HL-60/S4 (cell line): ENCODE measurements around the gene OTUD3.

Source experiments
- in situ Hi-C: fragments of 300-500 bp; cut with MboI; formaldehyde crosslinking; loops from 2 replicates; pipeline ENCODE4 v1.14.3; 2022; ENCODE audit warnings: low sequenced_read_pairs

The OTUD3 gene

GRCh38 chr1:19909971-19910370, 27.8 kb downstream of the OTUD3 start:
- in situ Hi-C loops: loop anchor here (25.0 kb wide), 1 partner anchor 727 kb away; the partner anchor contains the start of gene PINK1

GRCh38 chr1:19910650-19911049, 28.5 kb downstream of the OTUD3 start:
- in situ Hi-C loops: loop anchor here (25.0 kb wide), 1 partner anchor 727 kb away; the partner anchor contains the start of gene PINK1

- in situ Hi-C loops: loop anchor here (25.0 kb wide), 1 partner anchor 719 kb away; the partner anchor contains the start of gene PINK1
These were observed 35.9 kb downstream of the OTUD3 start for GRCh38 chr1:19918057-19918456.

- in situ Hi-C loops: loop anchor here (10.0 to 25.0 kb wide), 2 partner anchors 575 to 717 kb away; partner anchors contain the start of gene PINK1
These were observed 38.0 kb downstream of the OTUD3 start for GRCh38 chr1:19920132-19920710.

GRCh38 chr1:19921310-19921709, 39.1 kb downstream of the OTUD3 start:
- in situ Hi-C loops: loop anchor here (10.0 to 25.0 kb wide), 2 partner anchors 573 to 716 kb away; partner anchors contain the start of gene PINK1

GRCh38 chr1:19922015-19922688, 40.0 kb downstream of the OTUD3 start:
- in situ Hi-C loops: loop anchor here (10.0 to 25.0 kb wide), 2 partner anchors 573 to 715 kb away; partner anchors contain the start of gene PINK1

GRCh38 chr1:19923137-19923952, 41.1 kb downstream of the OTUD3 start, which contains the start of gene PLA2G2E:
Gene PLA2G2E, minus strand, starts transcription at chr1:19923617. Its CDS starts 58 bp downstream, at chr1:19923559.
- in situ Hi-C loops: loop anchor here (10.0 to 25.0 kb wide), 2 partner anchors 571 to 714 kb away; partner anchors contain the start of gene PINK1

- in situ Hi-C loops: loop anchor here (10.0 to 25.0 kb wide), 2 partner anchors 571 to 713 kb away; partner anchors contain the start of gene PINK1
These were observed 41.8 kb downstream of the OTUD3 start for GRCh38 chr1:19923953-19924346.

GRCh38 chr1:19925342-19926070, 43.3 kb downstream of the OTUD3 start:
- in situ Hi-C loops: loop anchor here (10.0 kb wide), 1 partner anchor 569 kb away; no protein-coding TSS in a partner anchor

GRCh38 chr1:19926296-19927129, 44.3 kb downstream of the OTUD3 start:
- in situ Hi-C loops: loop anchor here (10.0 kb wide), 1 partner anchor 568 kb away; no protein-coding TSS in a partner anchor

- in situ Hi-C loops: loop anchor here (10.0 kb wide), 1 partner anchor 568 kb away; no protein-coding TSS in a partner anchor
These were observed 44.9 kb downstream of the OTUD3 start for GRCh38 chr1:19927130-19927421.

GRCh38 chr1:19932866-19933265, 50.7 kb downstream of the OTUD3 start:
- in situ Hi-C loops: no loop called here

GRCh38 chr1:19934336-19934735, 52.1 kb downstream of the OTUD3 start:
- in situ Hi-C loops: no loop called here

- in situ Hi-C loops: no loop called here
These were observed 54.0 kb downstream of the OTUD3 start for GRCh38 chr1:19936061-19936750.

- in situ Hi-C loops: no loop called here
These were observed 56.3 kb downstream of the OTUD3 start for GRCh38 chr1:19938472-19938871.

GRCh38 chr1:19940486-19941205, 58.5 kb downstream of the OTUD3 start:
- in situ Hi-C loops: no loop called here

GRCh38 chr1:19941206-19941568, 59.0 kb downstream of the OTUD3 start:
- in situ Hi-C loops: no loop called here

GRCh38 chr1:19942088-19942487, 59.9 kb downstream of the OTUD3 start:
- in situ Hi-C loops: no loop called here
